GM13976 (cell line): ENCODE results near the gene STK11IP.

ENCODE experiments used
- DNase-seq: peaks from one replicate; pipeline ENCODE4 v3.0.0; 2012; ENCODE audit warnings: low spot score
- CTCF ChIP-seq: IDR thresholded peaks from 2 replicates; pipeline ENCODE4 v1.5.1; 2012; ENCODE audit warnings: borderline replicate concordance, mild to moderate bottlenecking; ENCODE audit not compliant: insufficient read depth; ENCODE audit errors: extremely low read depth, missing control alignments, control extremely low read depth
- in situ Hi-C: fragments of 300-500 bp; cut with MboI; formaldehyde crosslinking; loops from one replicate; pipeline ENCODE4 v1.12.0; 2022; ENCODE audit warnings: low sequenced_read_pairs, mixed read lengths, inconsistent platforms; ENCODE audit not compliant: unreplicated experiment

STK11IP gene

GRCh38 chr2:219570194-219570923 is 27.3 kb upstream of the STK11IP start:
- TF ChIP-seq CTCF: no peak
- no peak for DNase-seq
- in situ Hi-C loops: no loop called here

- no peak for DNase-seq
- in situ Hi-C loops: no loop called here
These were observed 26.7 kb upstream of the STK11IP start for GRCh38 chr2:219570924-219571310.

GRCh38 chr2:219571311-219572236 is 26.1 kb upstream of the STK11IP start, which contains the start of gene OBSL1:
Gene OBSL1, minus strand, starts transcription at chr2:219571539. Its CDS starts 307 bp downstream, at chr2:219571232.
- no peak for DNase-seq
- TF ChIP-seq CTCF: no peak
- in situ Hi-C loops: no loop called here

More at GRCh38 chr2:219570924-219571310, 26.7 kb upstream of the STK11IP start:
- no peak for TF ChIP-seq CTCF

GRCh38 chr2:219572237-219573001 is 25.2 kb upstream of the STK11IP start, which contains the start of gene INHA:
Gene INHA, plus strand, starts transcription at chr2:219572310. Its CDS starts 65 bp downstream, at chr2:219572375.
- no peak for DNase-seq
- TF ChIP-seq CTCF: no peak
- in situ Hi-C loops: no loop called here

- TF ChIP-seq CTCF: no peak
- DNase-seq: no peak
- in situ Hi-C loops: no loop called here
These were observed 24.5 kb upstream of the STK11IP start for GRCh38 chr2:219573166-219573565.

GRCh38 chr2:219574484-219575311 is 23.0 kb upstream of the STK11IP start:
- in situ Hi-C loops: no loop called here
- DNase-seq: no peak
- TF ChIP-seq CTCF: no peak
